Fibroblast of skin of abdomen (primary cell): ENCODE measurements around the gene PHF20.
A peak's percentile ranks its signal among the peaks of the same experiment; 100 is the strongest.
"Not testable (repeated sequence)": the region's sequence is repeated elsewhere in the genome, so short reads cannot be mapped to it uniquely, and the experiment has no call there.

Source experiments
- DNase-seq: peaks from one replicate; pipeline ENCODE4 v3.0.0-alpha.2; 2013

PHF20 gene

DNA sequence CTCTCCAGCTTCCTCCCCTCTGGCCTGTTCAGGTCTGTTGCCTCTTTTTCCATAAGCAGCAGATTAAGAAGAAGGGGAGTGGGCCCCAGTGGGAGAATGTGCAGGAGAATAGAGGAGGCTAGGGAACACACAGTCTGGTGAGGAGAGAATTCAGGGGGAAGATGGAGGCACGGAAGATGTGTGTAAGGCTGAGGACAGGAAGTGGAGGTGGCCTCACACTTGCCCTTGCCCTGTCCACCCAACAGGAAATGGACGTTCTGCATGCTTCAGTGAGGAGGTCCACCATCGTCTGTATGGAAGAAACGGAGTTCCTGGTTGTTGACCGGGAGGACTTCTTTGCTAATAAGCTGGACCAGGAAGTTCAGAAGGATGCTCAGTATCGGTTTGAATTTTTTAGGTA lies 212.6 kb downstream of the PHF20 start:
- DNase-seq = no peak

DNA sequence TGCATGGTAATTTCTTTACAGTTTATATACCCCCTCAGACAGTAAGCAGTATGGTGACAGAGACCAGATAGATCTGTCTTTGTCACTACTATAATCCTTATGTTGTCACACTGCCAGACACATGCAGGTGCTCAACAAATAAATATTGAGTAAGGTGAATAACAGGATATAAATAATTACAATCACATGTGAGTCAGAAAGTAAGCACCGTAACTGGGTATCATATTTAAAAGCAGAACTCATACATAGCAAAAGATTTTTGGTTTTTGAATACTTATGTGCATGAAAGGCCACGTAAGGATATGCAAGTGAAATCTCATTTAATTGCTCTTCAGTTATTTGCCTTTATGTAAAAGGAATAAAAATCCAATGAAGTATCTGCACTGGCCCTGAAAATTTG lies 214.0 kb downstream of the PHF20 start:
- DNase-seq = no peak

DNA sequence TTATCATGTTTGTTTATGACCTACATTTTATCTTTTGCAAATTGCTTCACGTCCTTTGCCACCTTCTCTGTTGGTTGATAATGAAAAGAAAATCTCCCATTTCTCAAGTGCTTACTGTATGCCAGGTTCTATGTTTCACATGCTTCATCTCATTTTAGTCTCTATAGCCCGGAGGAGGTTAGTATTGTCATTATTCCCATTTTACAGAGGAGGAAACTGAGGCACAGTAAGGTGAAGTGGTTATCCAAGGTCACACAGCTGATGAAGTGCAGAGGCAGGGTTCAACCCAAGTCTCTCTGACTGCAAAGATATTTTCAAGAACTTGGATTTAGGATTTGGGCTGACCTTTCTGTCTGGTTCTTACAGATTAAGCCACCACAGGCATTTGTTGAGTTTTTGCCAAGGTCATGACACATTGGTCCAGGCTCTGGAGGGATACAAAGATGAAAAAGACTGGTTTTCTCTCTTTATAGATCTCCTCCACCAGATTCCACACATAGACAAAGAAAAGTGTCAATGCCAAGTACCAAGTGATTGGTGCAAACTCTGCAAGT lies 217.2 kb downstream of the PHF20 start:
- DNase-seq = peak; percentile 10

DNA sequence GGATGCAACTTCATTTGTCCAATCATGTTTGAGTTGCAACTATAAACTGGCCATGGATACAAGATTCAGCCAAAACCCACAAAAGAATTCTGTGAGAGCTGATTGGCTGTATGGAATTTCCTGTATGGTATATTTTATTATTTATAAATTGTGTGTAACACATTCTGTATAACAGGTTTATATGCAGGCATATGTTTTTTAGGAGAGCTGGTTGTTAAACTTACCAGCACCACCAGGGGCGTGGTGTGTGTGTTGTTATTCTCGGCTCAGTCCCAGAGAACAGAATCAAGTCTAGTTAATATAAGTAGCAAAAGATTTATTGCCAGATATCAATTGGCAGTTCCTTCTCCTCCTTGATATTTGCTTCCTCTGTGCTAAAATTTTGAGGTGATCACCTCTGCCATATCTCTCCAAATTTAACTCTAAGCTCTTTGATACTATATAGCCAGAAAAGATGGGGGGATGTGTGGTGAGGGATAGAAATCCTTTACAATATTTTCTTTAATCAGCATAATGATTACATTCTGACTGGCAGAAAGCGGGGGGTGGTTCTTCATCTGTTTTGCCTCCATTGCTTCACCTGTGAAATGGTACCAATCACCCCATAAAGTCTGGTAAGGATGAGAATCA lies 219.4 kb downstream of the PHF20 start:
- DNase-seq = peak; percentile 8

DNA sequence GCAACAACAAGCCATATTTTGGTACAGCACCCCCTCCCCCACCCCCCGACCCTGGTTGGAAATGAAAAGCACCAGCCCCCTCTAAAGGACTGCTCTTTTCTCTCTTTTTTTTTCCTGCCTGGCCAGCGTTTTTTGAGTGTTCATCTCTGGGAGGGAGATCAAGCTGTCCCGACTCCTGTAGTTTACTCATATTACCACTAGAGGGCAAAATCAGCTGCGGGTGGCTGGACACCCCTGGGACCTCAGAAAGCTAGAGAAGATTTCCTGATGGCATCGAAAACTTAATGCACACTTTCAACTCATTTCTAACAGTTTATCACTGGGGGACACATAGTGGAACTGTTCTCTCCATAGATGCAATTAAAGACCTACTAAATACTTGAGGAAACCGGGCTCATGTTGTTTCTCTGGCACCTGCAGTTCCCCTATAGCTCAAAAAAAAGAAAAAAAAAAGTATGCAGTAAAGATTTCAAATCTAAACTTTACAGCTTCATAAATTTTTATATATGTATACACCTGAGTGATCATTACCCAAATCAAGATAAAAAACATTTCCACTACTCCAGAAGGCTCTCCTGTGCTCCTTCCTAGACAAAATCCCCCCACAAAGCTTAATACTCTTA lies 221.0 kb downstream of the PHF20 start:
- DNase-seq = peak; percentile 58

DNA sequence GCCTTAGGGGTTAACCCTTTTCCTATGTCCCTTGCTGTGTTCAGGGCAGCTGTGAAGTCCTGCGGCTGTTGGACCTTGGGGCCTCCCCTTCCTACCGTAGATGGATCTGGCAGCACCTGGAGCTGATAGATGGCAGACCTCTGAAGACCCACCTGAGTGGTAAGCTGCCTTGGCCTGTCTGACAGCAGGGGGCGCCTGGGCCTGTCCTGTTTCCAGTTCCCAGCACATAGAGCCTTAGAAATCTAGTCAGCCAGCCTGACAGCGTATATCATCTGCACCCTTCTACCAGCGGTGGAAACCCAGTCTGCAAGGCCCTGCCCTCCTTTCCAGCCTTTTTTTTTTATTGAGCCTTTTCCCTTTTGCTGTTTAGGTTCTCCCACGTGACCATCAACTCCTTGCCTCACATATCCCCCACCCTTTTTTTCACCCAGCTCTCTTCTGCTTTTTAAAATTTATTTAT lies 223.2 kb downstream of the PHF20 start:
- DNase-seq = peak; percentile 71

DNA sequence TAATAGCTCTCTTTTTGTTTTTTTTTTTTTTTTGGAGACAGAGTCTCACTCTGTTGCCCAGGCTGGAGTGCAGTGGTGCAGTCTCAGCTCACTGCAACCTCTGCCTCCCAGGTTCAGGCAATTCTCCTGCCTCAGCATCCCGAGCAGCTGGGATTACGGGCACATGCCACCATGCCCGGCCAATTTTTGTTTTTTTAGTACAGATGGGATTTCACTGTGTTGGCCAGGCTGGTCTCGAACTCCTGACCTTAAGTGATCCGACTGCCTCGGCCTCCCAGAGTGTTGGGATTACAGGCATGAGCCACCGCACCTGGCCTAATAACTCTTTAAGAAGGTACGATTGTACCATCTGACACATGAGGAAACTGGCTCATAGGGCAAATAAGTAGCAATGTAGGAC lies 224.7 kb downstream of the PHF20 start:
- not testable (repeated sequence) for DNase-seq
